ENCODE data around the gene REXO1. TPM values are rescaled to one million over a fixed set of nuclear protein-coding genes. Genes with fewer than 3 reads are reported as not detected.

Gene REXO1
- total and polyA plus RNA-seq, 2 of the 8 experiments (the other 6 are each of a cell fraction or from before 2014, with no cell fraction given) = 42.4 to 44.3 TPM

DNA sequence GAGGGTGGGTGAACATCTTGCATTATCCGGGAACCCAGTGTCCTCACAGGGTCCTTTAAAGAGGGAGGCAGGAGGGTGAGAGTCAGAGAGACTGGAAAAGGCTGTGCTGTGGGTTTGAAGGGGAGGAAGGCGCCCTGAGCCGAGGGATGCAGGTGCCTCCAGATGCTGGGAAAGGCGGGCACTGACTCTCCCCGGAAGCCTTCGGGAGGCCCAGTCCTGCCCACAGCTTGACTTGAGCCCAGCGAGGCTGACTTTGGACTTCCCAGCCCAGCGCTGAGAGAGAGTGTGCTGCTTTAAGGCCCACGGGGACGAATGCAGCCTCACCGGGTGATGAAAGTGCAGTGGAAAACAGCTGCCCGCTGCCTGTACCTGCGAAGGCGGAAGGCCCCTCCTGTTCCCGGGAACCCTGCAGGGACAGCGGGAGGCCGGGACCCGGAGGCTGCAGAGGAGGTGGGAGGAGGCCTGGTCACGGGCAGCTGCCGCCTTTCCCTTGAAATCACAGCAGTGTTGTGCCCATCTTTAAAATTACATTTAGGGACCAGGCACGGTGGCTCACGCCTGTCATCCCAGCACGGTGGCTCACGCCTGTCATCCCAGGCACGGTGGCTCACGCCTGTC lies 16.1 kb downstream of the REXO1 start:
- no peak for DNase-seq (ENCODE audit: low read depth in 1 of 2, low spot score in 2 of 2)
- Histone ChIP-seq H2BK20ac (ENCODE audit: low read length) (no peak overlapping the region), H4K20me1 (replicated peaks in 1 of 2; ENCODE audit: control insufficient read depth in 1 of 2, insufficient read depth in 2 of 2, low read length in 2 of 2) (peaks cover 3 to 19% of the 10 kb centered on the region in 2 experiments), H2AK5ac (ENCODE audit: low read depth, low read length) (no peak overlapping the region), H4K91ac (replicated peaks; ENCODE audit: insufficient read length, low read length) (no peak overlapping the region), H2AFZ (ENCODE audit: low read length) (no peak overlapping the region), H3K79me1 (ENCODE audit: low read depth, low read length) (peaks cover 20% of the 10 kb centered on the region), H3K79me2 (ENCODE audit: control insufficient read depth in 1 of 2, insufficient read depth in 2 of 2, low read length in 2 of 2) (peaks cover 3 to 39% of the 10 kb centered on the region in 2 experiments; a peak in 3 of 4 replicates), H3K4me3 (ENCODE audit: extremely low read depth in 1 of 4, insufficient read depth in 2 of 4, low read depth in 3 of 4, low read length in 4 of 4) (no peak overlapping the region), H3K4me1 (replicated peaks in 1 of 4; ENCODE audit: control insufficient read depth in 3 of 4, insufficient read depth in 4 of 4, low read length in 3 of 4) (peaks cover 0 to 8% (median 3%) of the 10 kb centered on the region in 4 experiments; a peak in 3 of 7 replicates), H3K23me2 (ENCODE audit: low read depth, low read length) (no peaks in the 10 kb centered on the region), H3K27me3 (replicated peaks in 1 of 4; ENCODE audit: control insufficient read depth in 3 of 4, extremely low read depth in 1 of 4, insufficient read depth in 3 of 4, low read length in 3 of 4) (no peaks in the 10 kb centered on the region), H3K36me3 (ENCODE audit: control insufficient read depth in 2 of 4, insufficient read depth in 4 of 4, low read length in 3 of 4) (peaks cover 0 to 9% (median 2%) of the 10 kb centered on the region in 4 experiments; a peak in 1 of 8 replicates), H3K4me2 (ENCODE audit: insufficient read depth in 1 of 2, low read depth in 2 of 2, low read length in 2 of 2) (no peak overlapping the region), H4K5ac (ENCODE audit: insufficient read length, low read depth, low read length) (no peak overlapping the region), H3K18ac (ENCODE audit: extremely low read depth, low read length) (no peak overlapping the region), H2BK15ac (ENCODE audit: low read length) (no peak overlapping the region), H3K9ac (replicated peaks in 1 of 4; ENCODE audit: extremely low read depth in 1 of 4, low read depth in 3 of 4, low read length in 3 of 4) (no peak overlapping the region), H4K8ac (ENCODE audit: extremely low read depth, insufficient read depth, low read length) (no peak overlapping the region; the same call in 1 of the 2 replicates), H3K14ac (ENCODE audit: insufficient read length) (no peak overlapping the region), H2BK12ac (ENCODE audit: low read depth, low read length) (no peak overlapping the region), H3K23ac (ENCODE audit: insufficient read length) (no peak overlapping the region), H2BK120ac (replicated peaks; ENCODE audit: low read depth, low read length) (no peak overlapping the region), H2BK5ac (ENCODE audit: low read depth, low read length) (no peak overlapping the region), H3K4ac (replicated peaks; ENCODE audit: insufficient read length, low read depth, low read length) (no peak overlapping the region), H3K27ac (ENCODE audit: low read depth, low read length) (0 out of 2 replicates have a peak overlapping the region, but pooled peaks have one; percentile 7), H3K56ac (replicated peaks; ENCODE audit: insufficient read length, low read depth, low read length) (no peak overlapping the region), H3K9me3 (ENCODE audit: insufficient read depth in 2 of 2, low read depth in 1 of 2, low read length in 1 of 2) (no peaks in the 10 kb centered on the region)
- FAIRE-seq = no peak
- ChIA-PET POLR2A (ENCODE audit: partially characterized antibody) (interaction anchor here (2.0 kb wide), 1 partner anchor 11 kb away, joined by 5 read pairs; no protein-coding TSS in a partner anchor), CTCF (ENCODE audit: partially characterized antibody) (interaction anchor here (1.1 to 16.5 kb wide), 6 partner anchors 8 to 66 kb away, joined by 3 to 228 read pairs (median 4); no protein-coding TSS in a partner anchor)
- WGBS, 2 experiments (ENCODE audit: extremely low coverage in 1 of 2, insufficient coverage in 1 of 2, insufficient read length in 1 of 2, insufficient replicate concordance in 2 of 2, low coverage in 1 of 2, low lambda C conversion rate in 2 of 2, missing lambda C conversion rate in 1 of 2) = 89% methylated on average over 19 of the region's 26 CpGs; no CpG with 5 or more reads in 1 of the 2 experiments
- TF ChIP-seq, protein P1, sequence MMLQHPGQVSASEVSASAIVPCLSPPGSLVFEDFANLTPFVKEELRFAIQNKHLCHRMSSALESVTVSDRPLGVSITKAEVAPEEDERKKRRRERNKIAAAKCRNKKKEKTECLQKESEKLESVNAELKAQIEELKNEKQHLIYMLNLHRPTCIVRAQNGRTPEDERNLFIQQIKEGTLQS (IDR thresholded peaks at IDR 0.05; ENCODE audit: insufficient read depth, low read depth, low read length) = no peak
- TF ChIP-seq SIN3A (conservative IDR thresholded peaks at IDR 0.05 in 1 of 2, IDR thresholded peaks at IDR 0.05 in 1 of 2; ENCODE audit: low read depth in 1 of 2, low read length in 2 of 2) (no peak), FOSL1 (IDR thresholded peaks at IDR 0.05; ENCODE audit: insufficient read depth, low read depth, low read length) (no peak), CHD1 (IDR thresholded peaks at IDR 0.05; ENCODE audit: low read depth, low read length) (no peak), GTF2F1 (IDR thresholded peaks at IDR 0.05; ENCODE audit: borderline replicate concordance, low read depth, low read length) (no peak), BRCA1 (IDR thresholded peaks at IDR 0.05; ENCODE audit: low read depth, low read length) (no peak), CREB1 (IDR thresholded peaks at IDR 0.05) (no peak), JUN (IDR thresholded peaks at IDR 0.05; ENCODE audit: low read depth, low read length) (no peak), POLR2A (IDR thresholded peaks at IDR 0.05; ENCODE audit: control extremely low read depth in 1 of 2, low read depth in 2 of 2, low read length in 2 of 2) (no peak), SRF (IDR thresholded peaks at IDR 0.05; ENCODE audit: low read depth, low read length) (no peak), EP300 (IDR thresholded peaks at IDR 0.05; ENCODE audit: borderline replicate concordance in 1 of 2, low read depth in 2 of 2, low read length in 2 of 2) (no peak), CBX8 (IDR thresholded peaks at IDR 0.05; ENCODE audit: borderline replicate concordance, low read depth, low read length) (no peak)

Measured in H1 (cell line).